GM18508 (cell line): ENCODE results near the gene ARL3.
"Not testable (repeated sequence)": the region's sequence is repeated elsewhere in the genome, so short reads cannot be mapped to it uniquely, and the experiment has no call there.

Experiments used
- ATAC-seq: cut with Tn5 transposase; IDR thresholded peaks from one replicate; pipeline ENCODE4 v1.9.1; 2021; ENCODE audit warnings: moderate number of reproducible peaks; ENCODE audit not compliant: insufficient read depth, unreplicated experiment

Gene ARL3

GRCh38 chr10:102710609-102711008 lies 3.6 kb downstream of the ARL3 start:
- no peak for ATAC-seq

DNA sequence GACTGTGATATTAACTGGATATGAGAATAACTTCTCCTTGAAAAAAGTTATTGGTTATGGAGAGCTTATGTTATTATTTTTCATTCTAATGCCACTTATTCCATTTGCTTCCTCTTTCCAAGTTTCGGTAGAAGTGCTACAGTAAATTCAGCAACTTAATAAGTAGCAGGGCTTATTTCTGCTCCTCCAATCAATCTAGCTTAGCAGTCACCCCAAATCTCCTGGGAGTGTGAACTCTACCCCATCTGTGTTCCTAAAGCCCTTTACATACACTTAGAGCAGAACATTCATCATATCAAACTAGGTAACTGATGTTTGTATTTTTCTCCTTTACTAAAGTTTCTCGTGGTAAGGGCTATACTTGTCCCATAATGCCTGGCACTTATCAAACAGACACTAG lies 8.7 kb downstream of the ARL3 start:
- no peak for ATAC-seq

GRCh38 chr10:102704915-102705314 lies 9.3 kb downstream of the ARL3 start:
- no peak for ATAC-seq

GRCh38 chr10:102702742-102703141 lies 11.5 kb downstream of the ARL3 start:
- ATAC-seq = no peak

DNA sequence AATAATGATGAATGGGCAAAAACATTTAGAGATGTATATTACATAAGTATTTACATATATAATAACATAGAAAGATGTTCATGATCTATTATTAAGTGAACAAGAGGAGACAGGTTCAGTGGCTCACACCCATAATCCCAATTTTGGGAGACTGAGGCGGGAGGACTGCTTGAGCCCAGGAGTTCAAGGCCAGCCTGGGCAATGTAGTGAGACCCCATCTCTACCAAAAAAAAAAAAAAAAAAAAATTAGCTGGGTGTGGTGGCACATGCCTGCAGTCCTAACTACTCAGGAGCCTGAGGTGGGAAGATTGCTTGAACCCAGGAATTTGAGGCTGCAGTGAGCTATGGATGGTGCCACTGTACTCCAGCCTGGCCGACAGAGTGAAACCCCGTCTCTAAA lies 12.4 kb downstream of the ARL3 start:
- ATAC-seq = no peak

GRCh38 chr10:102701272-102701671 lies 12.9 kb downstream of the ARL3 start:
- ATAC-seq = no peak

GRCh38 chr10:102698894-102699293 lies 15.3 kb downstream of the ARL3 start:
- no peak for ATAC-seq

DNA sequence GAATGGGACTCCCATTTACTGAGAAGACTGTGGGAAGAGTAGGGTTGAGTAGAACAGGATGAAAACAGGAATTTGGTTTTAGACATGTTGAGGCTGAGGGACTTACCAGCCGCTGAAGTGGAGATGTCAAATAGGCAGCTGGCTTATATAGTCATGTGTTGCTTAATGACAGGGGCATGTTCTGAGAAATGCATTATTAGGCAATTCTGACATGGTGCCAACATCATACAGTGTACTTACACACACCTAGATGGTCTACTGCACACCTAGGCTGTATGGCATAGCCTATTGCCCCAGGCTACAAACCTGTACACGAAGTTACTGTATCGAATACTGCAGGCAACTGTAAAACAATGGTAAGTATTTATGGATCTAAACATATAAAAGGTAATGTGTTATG lies 17.5 kb downstream of the ARL3 start:
- ATAC-seq = no peak

- ATAC-seq = not testable (repeated sequence)
Measured at GRCh38 chr10:102695401-102695800, 18.8 kb downstream of the ARL3 start.

DNA sequence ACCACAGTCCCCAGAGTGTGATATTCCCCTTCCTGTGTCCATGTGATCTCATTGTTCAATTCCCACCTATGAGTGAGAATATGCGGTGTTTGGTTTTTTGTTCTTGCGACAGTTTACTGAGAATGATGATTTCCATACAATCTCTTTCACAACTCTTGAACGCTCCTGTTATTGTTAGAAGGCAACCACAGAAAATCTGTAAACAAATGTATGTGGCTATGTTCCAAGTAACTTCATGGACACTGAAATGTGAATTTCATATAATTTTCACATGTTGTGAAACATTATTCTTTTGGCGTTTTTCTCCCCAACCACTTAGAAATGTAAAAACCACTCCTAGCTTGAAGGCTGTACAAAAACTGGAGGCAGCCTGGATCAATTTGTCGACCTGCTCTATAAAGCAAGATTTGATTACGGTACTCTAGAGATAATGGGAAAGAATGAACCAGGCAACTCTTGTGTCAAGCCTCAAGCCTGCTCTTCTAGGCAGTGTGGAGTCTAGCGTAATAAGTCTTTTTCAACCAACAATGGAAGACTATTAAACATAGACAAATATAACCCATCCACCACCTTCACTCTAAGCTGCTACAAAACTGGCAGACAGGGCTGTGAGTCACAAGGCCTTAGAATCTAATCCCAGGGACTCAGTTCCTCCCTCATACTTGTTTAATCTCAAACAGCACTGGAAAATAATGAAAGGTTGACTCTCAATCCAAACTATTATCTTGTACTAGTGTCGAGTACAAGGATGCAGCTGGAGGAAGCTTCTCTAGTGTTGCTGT lies 22.7 kb downstream of the ARL3 start:
- ATAC-seq = no peak

- ATAC-seq = no peak
Measured at GRCh38 chr10:102683736-102684135, 30.5 kb downstream of the ARL3 start.

- no peak for ATAC-seq
Measured at GRCh38 chr10:102682981-102683380, 31.2 kb downstream of the ARL3 start.

DNA sequence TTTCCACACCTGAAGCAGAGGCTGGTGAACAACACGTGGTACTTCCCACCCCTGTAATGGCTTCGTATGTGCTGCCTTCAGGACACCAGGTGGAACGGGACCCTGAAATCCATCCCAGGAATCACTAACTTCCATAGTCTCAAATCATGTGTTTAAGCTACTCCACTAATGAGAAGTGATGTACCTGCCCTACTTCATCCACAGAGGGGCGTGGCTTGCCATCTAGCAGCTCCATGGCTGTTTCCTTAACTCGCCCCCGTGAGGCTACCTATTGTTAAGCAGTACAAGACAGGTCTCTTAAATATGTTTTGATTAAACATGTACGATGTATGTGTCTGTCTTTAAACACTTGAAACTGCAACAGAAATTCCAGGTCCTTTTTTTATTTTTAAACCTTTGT lies 31.8 kb downstream of the ARL3 start:
- ATAC-seq = no peak

GRCh38 chr10:102681696-102682095 lies 32.5 kb downstream of the ARL3 start:
- no peak for ATAC-seq

DNA sequence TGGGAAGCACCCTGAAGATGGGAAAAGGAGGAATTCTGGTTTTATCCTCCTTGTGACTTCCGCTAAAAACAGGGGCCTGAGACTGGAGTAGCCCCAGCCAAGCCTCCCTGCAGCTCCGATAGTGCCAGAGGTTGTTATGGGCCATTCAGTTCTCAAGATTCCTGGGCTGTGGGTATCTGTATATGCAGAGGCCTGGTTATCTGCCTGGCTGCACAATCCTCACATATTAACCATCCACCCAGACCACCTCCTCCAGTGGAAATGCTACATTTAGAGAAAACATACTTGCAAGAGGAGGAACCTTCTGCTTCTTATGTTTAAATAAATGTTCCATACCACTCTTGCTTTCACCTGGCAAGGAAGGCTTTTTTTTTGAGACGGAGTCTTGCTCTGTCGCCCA lies 34.6 kb downstream of the ARL3 start:
- ATAC-seq = no peak

DNA sequence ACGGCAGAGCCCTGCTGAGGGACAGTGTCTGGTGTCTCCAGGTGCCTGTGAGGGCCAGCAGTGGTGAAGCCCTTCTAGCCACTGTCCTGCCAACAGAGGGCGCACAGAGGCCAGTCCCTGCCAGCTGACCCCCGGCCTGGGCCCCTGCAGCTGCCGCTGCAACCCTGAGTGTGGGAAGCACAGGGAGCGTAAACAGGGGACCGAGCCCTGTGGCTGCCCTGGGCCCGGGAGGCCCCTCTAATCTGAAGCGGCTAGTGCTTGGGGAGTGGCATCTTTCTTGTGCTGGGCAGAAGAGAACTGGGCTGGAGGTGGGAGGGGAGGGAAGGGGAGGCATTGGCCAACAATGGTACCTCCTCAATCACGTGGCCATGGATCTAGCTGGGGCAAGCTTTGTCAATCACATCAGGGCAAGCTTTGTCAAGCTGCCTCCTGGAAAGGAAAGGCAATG lies 35.3 kb downstream of the ARL3 start:
- ATAC-seq = no peak

GRCh38 chr10:102678068-102678400 lies 36.2 kb downstream of the ARL3 start:
- no peak for ATAC-seq

DNA sequence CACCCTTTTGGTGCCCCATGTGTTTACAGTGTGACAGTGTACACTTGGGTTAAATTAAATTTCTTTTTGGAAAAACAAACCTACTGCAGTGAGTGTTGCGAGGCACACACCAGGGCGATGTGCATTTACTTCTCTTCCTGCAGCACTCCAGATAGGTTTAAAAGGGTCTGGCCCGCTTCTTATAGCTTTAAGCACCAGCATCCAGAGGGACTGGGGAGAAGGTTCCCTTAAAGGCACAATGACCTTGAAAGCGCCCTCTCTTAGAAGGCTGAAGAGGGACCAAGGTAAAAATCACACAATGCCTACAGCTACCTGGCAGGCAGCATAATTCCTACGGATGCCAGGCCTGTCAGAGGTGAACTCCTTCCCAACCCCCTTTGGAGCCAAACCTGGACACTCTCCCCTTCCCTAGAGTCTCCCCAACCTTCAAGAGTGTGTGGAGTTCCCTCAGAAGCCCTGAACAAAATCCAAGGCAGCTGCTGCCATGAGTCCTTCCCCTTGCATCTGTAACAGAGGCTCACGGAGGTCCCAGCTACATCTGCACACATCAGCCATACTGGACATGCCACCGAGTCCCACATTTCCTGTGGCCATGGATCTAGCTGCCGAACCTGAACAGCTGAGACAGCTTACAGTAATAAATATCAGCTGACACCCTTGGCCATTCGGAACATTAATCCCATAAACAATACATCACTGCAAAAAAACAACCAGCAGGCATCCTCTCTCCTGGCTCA lies 36.7 kb downstream of the ARL3 start:
- no peak for ATAC-seq

- no peak for ATAC-seq
Measured at GRCh38 chr10:102676534-102677315, 37.5 kb downstream of the ARL3 start.

GRCh38 chr10:102675666-102676533 lies 38.3 kb downstream of the ARL3 start:
- no peak for ATAC-seq
